Measurements from ENCODE around the gene FANCE. TPM values are rescaled to one million over a fixed set of nuclear protein-coding genes. Genes with fewer than 3 reads are reported as not detected.

Gene FANCE
- total RNA-seq, 1 experiment from 2014 or later = 4.3 TPM

GRCh38 chr6:35417979-35418661 is 34.0 kb upstream of the FANCE start:
- CTCF ChIA-PET = no interaction called here
- no peak for TF ChIP-seq REST (IDR thresholded peaks at IDR 0.05; ENCODE audit: insufficient read depth in 1 of 2, low read depth in 2 of 2, low read length in 1 of 2)
- TF ChIP-seq SIN3A (IDR thresholded peaks at IDR 0.05; ENCODE audit: borderline replicate concordance, insufficient read depth, low read depth, low read length) = no peak
- no peak for TF ChIP-seq CTCF (IDR thresholded peaks at IDR 0.05)
- no peak for TF ChIP-seq TCF7L2 (IDR thresholded peaks at IDR 0.05; ENCODE audit: low read depth, low read length)
- TF ChIP-seq POLR2AphosphoS5 (IDR thresholded peaks at IDR 0.05; ENCODE audit: low read depth, low read length) = no peak
- in situ Hi-C loops (cut with HindIII; ENCODE audit: low pct_unique_long_range_greater_than_20kb, low sequenced_read_pairs) (no loop called here), intact Hi-C loops (cut with micrococcal nuclease; ENCODE audit: unreplicated experiment) (no loop called here)
- Histone ChIP-seq H3K36me3 (ENCODE audit: control insufficient read depth, insufficient read depth, low read length) (no peaks in the 10 kb centered on the region), H3K9me3 (ENCODE audit: control insufficient read depth, insufficient read depth, low read depth, low read length) (no peaks in the 10 kb centered on the region), H3K4me1 (ENCODE audit: control insufficient read depth, insufficient read depth, low read length) (peaks cover 13% of the 10 kb centered on the region; the same call in 1 of the 2 replicates), H3K4me3 (ENCODE audit: low read depth in 2 of 2, low read length in 2 of 2) (no peak overlapping the region), H3K27ac (ENCODE audit: low read length) (no peak overlapping the region), H3K27me3 (ENCODE audit: control insufficient read depth, insufficient read depth, low read length) (no peaks in the 10 kb centered on the region)
- POLR2A ChIA-PET = no interaction called here
- ATAC-seq (no peak), DNase-seq (ENCODE audit: low read depth, low spot score) (no peak)
- BruUV-seq (replicated peaks) = no TSS peak

GRCh38 chr6:35419417-35419816 is 32.7 kb upstream of the FANCE start:
- Histone ChIP-seq H3K4me3 (ENCODE audit: low read depth in 2 of 2, low read length in 2 of 2) (no peak overlapping the region), H3K4me1 (ENCODE audit: control insufficient read depth, insufficient read depth, low read length) (peaks cover 13% of the 10 kb centered on the region; the same call in 1 of the 2 replicates), H3K9me3 (ENCODE audit: control insufficient read depth, insufficient read depth, low read depth, low read length) (no peaks in the 10 kb centered on the region), H3K36me3 (ENCODE audit: control insufficient read depth, insufficient read depth, low read length) (no peaks in the 10 kb centered on the region), H3K27ac (ENCODE audit: low read length) (no peak overlapping the region), H3K27me3 (ENCODE audit: control insufficient read depth, insufficient read depth, low read length) (no peaks in the 10 kb centered on the region)
- ATAC-seq (no peak), DNase-seq (ENCODE audit: low read depth, low spot score) (no peak)
- in situ Hi-C loops (cut with HindIII; ENCODE audit: low pct_unique_long_range_greater_than_20kb, low sequenced_read_pairs) = no loop called here
- intact Hi-C loops (cut with micrococcal nuclease; ENCODE audit: unreplicated experiment) = no loop called here
- BruUV-seq (replicated peaks) = no TSS peak
- CTCF ChIA-PET = no interaction called here
- TF ChIP-seq POLR2AphosphoS5 (IDR thresholded peaks at IDR 0.05; ENCODE audit: low read depth, low read length) (no peak), REST (IDR thresholded peaks at IDR 0.05; ENCODE audit: insufficient read depth in 1 of 2, low read depth in 2 of 2, low read length in 1 of 2) (no peak), CTCF (IDR thresholded peaks at IDR 0.05) (no peak; the same call in 1 of the 2 replicates), TCF7L2 (IDR thresholded peaks at IDR 0.05; ENCODE audit: low read depth, low read length) (no peak), SIN3A (IDR thresholded peaks at IDR 0.05; ENCODE audit: borderline replicate concordance, insufficient read depth, low read depth, low read length) (no peak)
- POLR2A ChIA-PET = interaction anchor here (0.5 to 0.6 kb wide), 2 partner anchors 71 to 306 kb away, joined by 3 to 6 read pairs; no protein-coding TSS in a partner anchor
